CD4-positive, alpha-beta T cell treated with Interleukin-6 at 100 ng/mL for 8 hours (primary cell): ENCODE results near the gene DDX46.
"Not testable (repeated sequence)": the region's sequence is repeated elsewhere in the genome, so short reads cannot be mapped to it uniquely, and the experiment has no call there.

ENCODE experiments used
- DNase-seq: peaks from one replicate; pipeline ENCODE4 v3.0.0-alpha.2; 2020; ENCODE audit warnings: mixed read lengths, low spot score

The DDX46 gene

GRCh38 chr5:134784946-134785620 is 26.5 kb downstream of the DDX46 start:
- no peak for DNase-seq

GRCh38 chr5:134787692-134788091 is 29.1 kb downstream of the DDX46 start:
- no peak for DNase-seq

DNA sequence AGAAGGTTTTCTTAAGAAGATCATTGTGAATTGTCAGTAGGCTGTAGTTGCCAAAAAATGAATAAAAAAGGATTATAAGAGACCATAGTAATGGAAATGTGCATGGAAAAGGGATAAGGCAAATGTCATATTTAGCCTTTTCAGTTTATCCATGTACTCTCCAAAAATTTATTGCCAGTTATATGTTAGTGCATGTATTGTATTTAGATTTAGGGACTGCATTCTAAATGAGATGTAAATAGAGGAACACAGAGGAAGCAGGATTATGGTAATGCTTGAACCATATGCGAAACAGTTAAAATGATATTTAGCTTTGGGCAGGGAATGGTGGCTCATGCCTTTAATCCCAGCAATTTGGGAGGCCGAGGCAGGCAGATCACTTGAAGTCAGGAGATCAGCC is 33.0 kb downstream of the DDX46 start:
- no peak for DNase-seq

DNA sequence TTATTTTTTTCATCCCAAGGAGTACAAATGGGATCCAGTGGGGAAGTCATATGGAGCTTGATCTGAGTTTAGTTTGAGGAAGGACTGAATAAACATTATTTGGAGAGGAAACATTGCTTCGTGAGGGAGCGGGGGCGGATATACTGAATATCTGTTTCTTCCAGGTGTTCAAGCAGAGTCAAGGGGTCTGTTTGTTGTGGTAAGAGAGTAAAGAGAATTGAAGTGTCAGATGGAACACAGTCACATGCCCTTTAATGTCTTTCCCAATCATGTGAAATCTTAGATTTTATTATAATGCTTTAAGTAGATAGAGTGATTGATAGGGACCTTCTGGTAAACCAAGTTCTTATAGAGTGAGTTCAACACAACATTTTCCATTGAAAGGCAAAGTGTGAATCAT is 33.7 kb downstream of the DDX46 start:
- DNase-seq, result no peak

GRCh38 chr5:134793111-134793510 is 34.5 kb downstream of the DDX46 start:
- no peak for DNase-seq

GRCh38 chr5:134794082-134794481 is 35.5 kb downstream of the DDX46 start:
- DNase-seq, result no peak

DNA sequence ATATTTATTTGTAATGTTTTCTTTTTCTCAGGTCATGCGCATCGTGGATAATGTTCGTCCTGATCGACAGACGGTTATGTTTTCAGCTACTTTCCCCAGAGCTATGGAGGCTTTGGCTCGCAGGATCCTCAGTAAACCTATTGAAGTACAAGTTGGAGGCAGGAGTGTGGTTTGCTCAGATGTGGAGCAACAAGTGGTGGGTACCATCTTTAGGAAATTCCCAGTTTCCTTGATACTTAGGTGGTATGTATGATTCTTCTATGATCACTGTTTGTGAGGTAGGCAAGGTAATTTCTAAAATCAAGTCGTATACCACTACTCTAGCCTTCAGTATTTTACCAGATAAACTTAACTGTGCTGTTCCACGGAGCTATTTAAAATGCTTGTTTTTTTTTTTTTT is 36.2 kb downstream of the DDX46 start:
- DNase-seq, result no peak

GRCh38 chr5:134798468-134798867 is 39.9 kb downstream of the DDX46 start:
- no peak for DNase-seq

GRCh38 chr5:134803821-134804220 is 45.2 kb downstream of the DDX46 start:
- no peak for DNase-seq

DNA sequence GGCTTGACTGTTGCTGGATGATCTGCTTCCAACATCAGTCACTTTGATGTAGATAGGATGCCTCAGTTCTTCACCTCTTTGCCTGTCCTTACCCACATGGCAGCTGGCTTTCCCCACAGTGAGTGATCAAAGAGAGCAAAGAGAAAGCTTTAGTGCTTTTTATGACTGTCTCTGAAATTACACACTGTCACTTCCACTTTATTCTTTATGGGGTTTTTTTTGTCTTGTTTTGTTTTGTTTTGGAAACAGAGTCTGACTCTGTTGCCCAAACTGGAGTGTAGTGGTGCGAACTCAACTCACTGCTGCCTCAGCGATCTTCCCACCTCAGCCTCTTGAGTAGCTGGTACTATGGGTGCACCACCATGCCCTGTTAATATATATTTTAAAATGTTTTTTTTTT is 54.8 kb downstream of the DDX46 start:
- DNase-seq, result no peak

DNA sequence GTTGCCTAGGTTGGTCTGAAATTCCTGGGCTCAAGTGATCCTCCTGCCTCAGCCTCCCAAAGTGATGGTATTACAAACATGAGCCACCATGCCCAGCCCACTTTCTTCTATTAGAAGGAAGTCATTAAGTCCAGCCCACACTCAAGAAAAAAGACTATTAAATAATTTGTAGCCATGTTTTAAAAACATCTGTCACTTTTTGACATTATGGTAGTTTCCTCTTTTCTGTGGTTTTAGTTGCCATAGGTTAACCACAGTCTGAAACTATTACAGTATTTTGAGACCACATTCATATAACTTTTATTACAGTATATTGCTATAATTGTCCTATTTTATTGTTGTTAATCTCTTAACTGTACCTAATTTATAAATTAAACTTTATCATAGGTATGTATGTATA is 55.2 kb downstream of the DDX46 start:
- DNase-seq, result no peak

- DNase-seq, result no peak
These were observed 58.4 kb downstream of the DDX46 start for GRCh38 chr5:134817006-134817405.

DNA sequence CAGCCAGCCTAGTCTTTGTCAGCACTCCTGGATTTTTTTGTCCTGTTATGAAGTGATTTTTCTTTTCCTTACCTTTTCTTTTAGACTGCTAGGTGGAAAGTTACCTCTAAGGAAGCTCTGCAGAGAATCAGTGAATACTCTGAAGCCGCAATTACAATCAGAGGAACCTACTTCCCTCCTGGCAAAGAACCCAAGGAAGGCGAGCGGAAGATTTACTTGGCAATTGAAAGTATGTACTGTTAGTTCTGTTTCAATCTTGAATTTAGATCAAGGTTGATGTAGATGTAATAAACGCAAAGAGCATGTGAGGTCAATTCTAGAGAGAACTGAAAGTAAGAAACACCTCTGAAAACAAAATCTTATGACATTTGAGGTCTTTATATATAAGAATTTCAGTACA is 60.2 kb downstream of the DDX46 start:
- no peak for DNase-seq

GRCh38 chr5:134819407-134819963 is 60.9 kb downstream of the DDX46 start:
- no peak for DNase-seq

DNA sequence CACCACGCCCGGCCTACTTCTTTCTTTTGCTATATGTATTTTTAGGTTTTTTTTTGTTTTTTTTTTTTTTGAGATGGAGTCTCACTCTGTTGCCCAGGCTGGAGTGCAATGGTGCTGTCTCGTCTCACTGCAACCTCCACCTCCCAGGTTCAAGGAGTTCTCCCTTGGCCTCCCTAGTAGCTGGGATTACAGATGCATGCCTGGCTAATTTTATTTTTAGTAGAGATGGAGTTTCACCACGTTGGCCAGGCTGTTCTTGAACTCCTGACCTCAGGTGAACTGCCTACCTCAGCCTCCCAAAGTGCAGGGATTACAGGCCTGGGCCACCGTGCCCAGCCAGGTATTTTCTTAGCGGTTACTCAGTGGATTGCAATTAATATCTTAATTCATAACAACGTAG is 63.3 kb downstream of the DDX46 start:
- DNase-seq, result no peak

DNA sequence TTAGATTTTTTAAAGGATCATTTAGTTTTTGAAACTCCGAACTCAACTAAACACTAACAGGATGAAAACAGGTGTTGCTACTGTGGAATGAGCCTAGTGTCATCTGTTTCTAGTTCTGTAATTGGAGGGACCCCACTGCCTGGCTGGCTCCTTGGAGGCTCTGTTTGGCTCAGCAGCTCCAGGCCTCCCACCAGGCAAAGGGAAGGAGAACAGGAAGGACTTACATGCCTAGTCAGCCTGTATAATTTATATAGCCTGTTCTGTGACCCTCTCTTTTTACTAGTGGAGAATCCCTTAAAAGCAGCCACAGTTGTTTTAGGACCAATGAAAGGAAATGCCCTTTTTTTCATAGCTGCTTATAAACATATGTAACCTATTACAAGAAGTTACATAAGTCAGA is 66.1 kb downstream of the DDX46 start:
- no peak for DNase-seq

DNA sequence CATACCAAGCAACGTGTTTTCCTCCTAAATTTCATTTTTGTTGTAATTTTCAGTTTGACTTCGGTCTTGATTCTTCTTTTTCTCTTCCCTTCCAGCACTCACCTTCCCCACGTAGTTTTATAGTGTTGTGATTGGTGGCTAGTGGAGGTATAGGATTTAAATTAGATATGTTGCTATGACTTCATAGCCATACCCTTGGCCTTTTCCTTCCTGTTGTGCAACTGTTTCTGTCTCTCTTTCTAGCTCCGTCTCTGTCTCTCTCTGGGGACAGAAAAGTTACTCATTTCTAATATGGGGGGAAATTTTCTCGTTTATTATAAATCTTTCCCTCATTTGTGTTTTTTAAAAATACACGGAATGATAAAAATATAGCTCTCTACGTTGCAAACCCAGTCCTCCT is 66.6 kb downstream of the DDX46 start:
- no peak for DNase-seq

DNA sequence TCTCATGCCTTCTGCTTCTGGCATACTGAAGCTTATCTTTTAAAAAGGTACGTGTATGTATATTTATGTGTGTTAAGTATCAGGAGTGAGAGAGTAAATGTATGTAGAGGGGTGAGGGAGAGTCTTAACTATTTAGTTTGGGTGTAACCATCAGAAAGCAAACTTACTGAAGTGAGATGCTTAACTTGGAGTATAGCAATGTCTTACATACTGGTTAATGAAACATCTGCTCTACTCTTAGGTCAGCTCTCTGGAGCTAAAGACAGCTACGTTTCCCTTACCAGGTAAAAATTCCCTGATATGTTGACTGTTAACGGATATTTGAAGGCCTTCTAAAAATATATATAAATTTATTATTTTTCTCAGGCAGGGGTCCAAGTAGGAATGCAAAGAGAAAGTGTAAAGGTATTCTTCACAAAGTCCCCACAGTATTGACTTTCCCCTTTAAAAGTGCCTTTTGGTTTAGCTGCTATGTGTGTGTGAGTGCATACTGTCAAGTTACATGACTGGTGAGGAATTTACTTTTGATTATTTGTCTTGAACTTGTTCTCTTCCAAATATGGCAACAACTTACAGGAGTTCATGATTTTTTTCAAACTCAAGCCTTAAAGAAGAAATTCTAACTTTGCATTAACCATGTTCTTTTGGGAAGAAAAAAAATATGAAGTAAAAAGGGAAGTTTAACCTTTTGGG is 74.9 kb downstream of the DDX46 start:
- no peak for DNase-seq

- no peak for DNase-seq
These were observed 77.0 kb downstream of the DDX46 start for GRCh38 chr5:134835623-134836022.

GRCh38 chr5:134837530-134838181 is 79.1 kb downstream of the DDX46 start:
- no peak for DNase-seq

- DNase-seq, result not testable (repeated sequence)
These were observed 79.8 kb downstream of the DDX46 start for GRCh38 chr5:134838361-134838760.

- no peak for DNase-seq
These were observed 82.2 kb downstream of the DDX46 start for GRCh38 chr5:134840811-134841210.

DNA sequence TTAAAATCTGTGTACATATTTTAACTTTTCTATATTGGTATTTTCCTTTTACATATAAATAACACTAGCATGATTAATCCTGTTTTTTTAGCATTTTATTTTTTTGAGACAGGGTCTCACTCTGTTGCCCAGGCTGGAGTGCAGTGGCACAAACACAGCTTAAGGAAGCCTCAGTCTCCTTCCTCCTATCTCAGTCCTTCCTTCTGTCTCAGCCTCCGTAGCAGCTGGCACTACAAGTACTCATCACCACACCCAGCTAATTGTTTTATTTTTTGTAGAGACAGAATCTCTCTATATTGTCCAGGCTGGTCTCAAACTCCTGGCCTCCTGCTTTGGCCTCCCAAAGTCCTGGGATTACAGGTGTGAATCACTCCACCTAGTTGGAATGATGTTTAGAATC is 85.7 kb downstream of the DDX46 start:
- DNase-seq, result no peak
